ENCODE measurements around the gene ABLIM2.

GRCh38 chr4:7955393-7955792, 203.2 kb downstream of the ABLIM2 start:
- TF ChIP-seq CREB1 (IDR thresholded peaks at IDR 0.05; ENCODE audit: low read depth) (no peak), NR2C2 (IDR thresholded peaks at IDR 0.05; ENCODE audit: borderline replicate concordance, control insufficient read depth, insufficient read length, low read depth) (no peak), ATF2 (IDR thresholded peaks at IDR 0.05; ENCODE audit: low read length) (no peak), USF2 (IDR thresholded peaks at IDR 0.05; ENCODE audit: borderline replicate concordance, low read depth, low read length) (no peak), LARP7 (IDR thresholded peaks at IDR 0.05) (no peak), ETV6 (conservative IDR thresholded peaks at IDR 0.05 in 1 of 2, IDR thresholded peaks at IDR 0.05 in 1 of 2; ENCODE audit: borderline replicate concordance in 1 of 2, low read depth in 1 of 2) (no peak), ATF7 (IDR thresholded peaks at IDR 0.05; ENCODE audit: low read depth) (no peak), POLR2AphosphoS5 (IDR thresholded peaks at IDR 0.05; ENCODE audit: low read length) (no peak)
